Astrocyte (in vitro differentiated cells and primary cell): ENCODE results near the gene ZBTB22. TPM values are rescaled to one million over a fixed set of nuclear protein-coding genes. Genes with fewer than 3 reads are reported as not detected.

Source experiments
- DNase-seq: peaks from one replicate; pipeline ENCODE4 v3.0.0-alpha.2; 2010; ENCODE audit warnings: low read depth
- FAIRE-seq: peaks from 2 replicates; lab custom pipeline; 2011; peaks lifted over from hg19 to GRCh38; lab: Jason Lieb, UNC
- H2AFZ ChIP-seq: 2 replicates; pipeline ENCODE4 v1.6.0; 2012; ENCODE audit warnings: low read depth, low read length, inconsistent platforms
- H3K27ac ChIP-seq: 2 replicates; pipeline ENCODE4 v1.5.1; 2011; ENCODE audit warnings: low read depth, low read length, inconsistent platforms
- H3K27me3 ChIP-seq: 2 replicates; pipeline ENCODE4 v1.6.0; 2011; ENCODE audit warnings: low read length, inconsistent platforms; ENCODE audit not compliant: insufficient read depth
- H3K36me3 ChIP-seq: 2 replicates; pipeline ENCODE4 v1.5.1; 2011; ENCODE audit warnings: low read length, inconsistent platforms; ENCODE audit not compliant: insufficient read depth
- H3K4me1 ChIP-seq: 2 replicates; pipeline ENCODE4 v1.5.1; 2011; ENCODE audit warnings: low read length, inconsistent platforms; ENCODE audit not compliant: insufficient read depth
- H3K4me2 ChIP-seq: 2 replicates; pipeline ENCODE4 v1.6.0; 2012; ENCODE audit warnings: low read length, inconsistent platforms
- H3K4me3 ChIP-seq: 2 replicates; pipeline ENCODE4 v1.5.1; 2011; ENCODE audit warnings: low read depth, mild to moderate bottlenecking, low read length, inconsistent platforms; ENCODE audit not compliant: insufficient read depth
- H3K79me2 ChIP-seq: 2 replicates; pipeline ENCODE4 v1.6.0; 2012; ENCODE audit warnings: mild to moderate bottlenecking, low read length, inconsistent platforms; ENCODE audit not compliant: insufficient read depth
- H3K9ac ChIP-seq: 2 replicates; pipeline ENCODE4 v1.6.0; 2012; ENCODE audit warnings: mild to moderate bottlenecking, low read length, inconsistent platforms
- H3K9me3 ChIP-seq: 2 replicates; pipeline ENCODE4 v1.5.1; 2012; ENCODE audit warnings: low read depth, mild to moderate bottlenecking, low read length, inconsistent platforms; ENCODE audit not compliant: insufficient read depth
- H4K20me1 ChIP-seq: 2 replicates; pipeline ENCODE4 v1.6.0; 2012; ENCODE audit warnings: low read length, inconsistent platforms; ENCODE audit not compliant: insufficient read depth
- H3K27ac Mint-ChIP-seq: one replicate; pipeline ENCODE4 v1.8.0; 2021; ENCODE audit warnings: mild to moderate bottlenecking, mixed read lengths; ENCODE audit not compliant: unreplicated experiment
- H3K27me3 Mint-ChIP-seq: one replicate; pipeline ENCODE4 v1.8.0; 2021; ENCODE audit warnings: low read depth, mixed read lengths; ENCODE audit not compliant: unreplicated experiment
- H3K36me3 Mint-ChIP-seq: one replicate; pipeline ENCODE4 v1.8.0; 2021; ENCODE audit warnings: low read depth, mixed read lengths; ENCODE audit not compliant: unreplicated experiment
- H3K4me1 Mint-ChIP-seq: one replicate; pipeline ENCODE4 v1.8.0; 2021; ENCODE audit warnings: low read depth, mixed read lengths; ENCODE audit not compliant: unreplicated experiment
- H3K4me3 Mint-ChIP-seq: one replicate; pipeline ENCODE4 v1.8.0; 2021; ENCODE audit warnings: mild to moderate bottlenecking, moderate library complexity, mixed read lengths; ENCODE audit not compliant: unreplicated experiment
- H3K9me3 Mint-ChIP-seq: one replicate; pipeline ENCODE4 v1.8.0; 2021; ENCODE audit warnings: mild to moderate bottlenecking, mixed read lengths; ENCODE audit not compliant: unreplicated experiment
- CTCF ChIP-seq: IDR thresholded peaks from 2 replicates; pipeline ENCODE4 v1.5.1; 2011; ENCODE audit warnings: low read depth, mild to moderate bottlenecking, inconsistent platforms, low read length, moderate library complexity; ENCODE audit not compliant: insufficient read depth
- EZH2 ChIP-seq: IDR thresholded peaks from 2 replicates; pipeline ENCODE4 v1.6.1; 2012; ENCODE audit warnings: mild to moderate bottlenecking, low read length, inconsistent platforms; ENCODE audit not compliant: insufficient read depth
- total RNA-seq: library from RNA; stranded (reverse); gene quantifications from 2 replicates; pipeline ENCODE4 v1.2.1, GENCODE V29; 2021

ZBTB22 gene
- total RNA-seq, 1 donor from 2014 or later, result 13.1 TPM

- H3K9me3 Mint-ChIP-seq, result no peaks in the 10 kb centered on the region
- Histone ChIP-seq H3K4me1 (no peaks in the 10 kb centered on the region), H3K4me2 (no peak overlapping the region), H3K27me3 (no peaks in the 10 kb centered on the region), H3K9me3 (no peaks in the 10 kb centered on the region), H3K4me3 (no peak overlapping the region), H3K36me3 (no peaks in the 10 kb centered on the region), H3K79me2 (no peaks in the 10 kb centered on the region), H3K9ac (no peak overlapping the region), H3K27ac (no peak overlapping the region), H2AFZ (no peak overlapping the region), H4K20me1 (no peaks in the 10 kb centered on the region)
- H3K36me3 Mint-ChIP-seq, result no peaks in the 10 kb centered on the region
- DNase-seq, result no peak
- no peak overlapping the region for H3K4me3 Mint-ChIP-seq
- TF ChIP-seq CTCF (no peak), EZH2 (no peak)
- H3K27me3 Mint-ChIP-seq, result peaks cover 14% of the 10 kb centered on the region
- no peak for FAIRE-seq
- H3K4me1 Mint-ChIP-seq, result no peaks in the 10 kb centered on the region
- H3K27ac Mint-ChIP-seq, result no peak overlapping the region
Measured at GRCh38 chr6:33333666-33334065, 16.1 kb upstream of the ZBTB22 start.

- Mint-ChIP-seq H3K36me3 (no peaks in the 10 kb centered on the region), H3K27ac (no peak overlapping the region), H3K9me3 (no peaks in the 10 kb centered on the region), H3K4me1 (no peaks in the 10 kb centered on the region), H3K4me3 (no peak overlapping the region), H3K27me3 (peaks cover 11% of the 10 kb centered on the region)
- FAIRE-seq (no peak), DNase-seq (no peak)
- TF ChIP-seq CTCF, result no peak
- no peak for TF ChIP-seq EZH2
- no peak overlapping the region for H3K27ac ChIP-seq
- H3K27me3 ChIP-seq, result no peaks in the 10 kb centered on the region
- no peak overlapping the region for H3K4me3 ChIP-seq
- no peaks in the 10 kb centered on the region for H4K20me1 ChIP-seq
- no peak overlapping the region for H3K4me2 ChIP-seq
- H3K9ac ChIP-seq, result no peak overlapping the region
- H2AFZ ChIP-seq, result no peak overlapping the region
- H3K4me1 ChIP-seq, result no peaks in the 10 kb centered on the region
- H3K36me3 ChIP-seq, result no peaks in the 10 kb centered on the region
- H3K9me3 ChIP-seq, result no peaks in the 10 kb centered on the region
- no peaks in the 10 kb centered on the region for H3K79me2 ChIP-seq
Measured at GRCh38 chr6:33330736-33331135, 13.2 kb upstream of the ZBTB22 start.

GRCh38 chr6:33329058-33329457 lies 11.5 kb upstream of the ZBTB22 start:
- Mint-ChIP-seq H3K9me3 (no peaks in the 10 kb centered on the region), H3K27me3 (peaks cover 5% of the 10 kb centered on the region), H3K4me3 (no peak overlapping the region), H3K4me1 (no peaks in the 10 kb centered on the region), H3K27ac (no peak overlapping the region), H3K36me3 (no peaks in the 10 kb centered on the region)
- Histone ChIP-seq H2AFZ (no peak overlapping the region), H3K27ac (no peak overlapping the region), H3K4me1 (no peaks in the 10 kb centered on the region), H3K9ac (no peak overlapping the region), H3K27me3 (no peaks in the 10 kb centered on the region), H4K20me1 (no peaks in the 10 kb centered on the region), H3K9me3 (no peaks in the 10 kb centered on the region), H3K36me3 (no peaks in the 10 kb centered on the region), H3K4me3 (no peak overlapping the region), H3K79me2 (no peaks in the 10 kb centered on the region), H3K4me2 (no peak overlapping the region)
- TF ChIP-seq EZH2 (no peak), CTCF (no peak)
- DNase-seq (no peak), FAIRE-seq (no peak)
